ENCODE measurements around the gene JMJD6. TPM values are rescaled to one million over a fixed set of nuclear protein-coding genes. Genes with fewer than 3 reads are reported as not detected.

JMJD6 gene
- total and polyA plus RNA-seq, 9 of the 15 experiments (the other 6 are each of a cell fraction or from before 2014, with no cell fraction given) = 2.5 to 52.3 (median 36.3) TPM

DNA sequence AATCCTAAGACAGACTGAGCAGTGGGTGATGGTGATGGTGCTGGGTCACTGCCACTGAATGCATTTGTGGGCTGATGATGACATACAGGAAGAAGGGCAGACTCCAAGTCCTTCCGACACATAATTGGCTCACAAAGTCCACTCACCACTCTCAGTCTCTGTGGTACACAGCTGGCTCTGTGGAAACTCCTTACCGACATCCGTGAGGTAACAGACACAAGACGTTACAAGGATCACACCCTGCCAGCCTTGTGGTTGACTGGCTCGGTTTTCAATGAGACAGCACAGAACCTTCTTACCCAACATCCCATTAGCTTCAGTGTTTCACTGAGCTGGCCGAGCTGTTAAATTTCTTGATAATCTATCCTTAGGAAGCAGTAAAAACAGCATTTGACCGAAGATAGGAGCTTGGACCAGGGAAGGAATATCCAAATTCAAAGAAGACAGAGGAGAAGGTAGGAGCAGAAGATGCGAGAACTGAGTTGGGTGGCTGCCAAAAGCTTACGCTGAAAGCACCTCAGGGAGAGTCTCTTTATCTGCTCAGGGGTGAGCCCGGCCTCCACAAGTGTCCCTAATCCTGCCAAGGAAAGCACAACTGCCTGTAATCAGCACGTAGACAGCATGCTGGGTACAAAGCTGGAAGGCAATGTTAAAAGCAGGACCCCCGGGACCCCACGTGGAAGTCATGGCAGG is 10.1 kb downstream of the JMJD6 start:
- Histone ChIP-seq H3K27ac (ENCODE audit: extremely low read depth, low read depth, low read length) (peak overlapping the region; percentile 26; the same call in 2 of the 3 replicates), H4K20me1 (replicated peaks; ENCODE audit: control insufficient read depth, insufficient read depth, low read length) (peaks cover 7% of the 10 kb centered on the region; the same call in 1 of the 2 replicates), H3K9ac (ENCODE audit: insufficient read depth in 1 of 2, low read depth in 2 of 2, low read length in 2 of 2) (peak overlapping the region; percentile 7 to 16; a peak in 2 of 4 replicates), H3K4me2 (ENCODE audit: insufficient read depth, low read length) (peak overlapping the region; percentile 40; the same call in 1 of the 2 replicates), H3K36me3 (ENCODE audit: control insufficient read depth, insufficient read depth, low read length) (peaks cover 82% of the 10 kb centered on the region), H3K4me3 (no peak overlapping the region), H3K79me2 (ENCODE audit: control insufficient read depth, insufficient read depth, low read length) (peaks cover 15% of the 10 kb centered on the region; the same call in 2 of the 3 replicates), H3K4me1 (replicated peaks in 1 of 2; ENCODE audit: control insufficient read depth in 2 of 2, insufficient read depth in 2 of 2, low read length in 2 of 2) (peaks cover 20 to 32% of the 10 kb centered on the region in 2 experiments), H3K9me1 (ENCODE audit: control insufficient read depth, insufficient read depth, low read length) (peaks cover 2% of the 10 kb centered on the region), H2AFZ (ENCODE audit: low read depth, low read length) (no peak overlapping the region), H3K9me3 (replicated peaks; ENCODE audit: control insufficient read depth, insufficient read depth, low read depth, low read length) (no peaks in the 10 kb centered on the region), H3K27me3 (ENCODE audit: control insufficient read depth in 2 of 2, insufficient read depth in 2 of 2, low read length in 2 of 2) (no peaks in the 10 kb centered on the region)
- DNase-seq (ENCODE audit: extremely low read depth in 1 of 4, low spot score in 3 of 4) (peak in 2 of 4 experiments; percentile 79 to 87), ATAC-seq (peak; percentile 81), FAIRE-seq (peak; percentile 84)
- POLR2A ChIA-PET = interaction anchor here (1.0 to 5.1 kb wide), 9 partner anchors 8 to 195 kb away, joined by 3 to 75 read pairs (median 4); partner anchors contain the start of genes JMJD6, METTL23, MFSD11 and SRSF2
- WGBS (ENCODE audit: insufficient coverage, low coverage, missing lambda C conversion rate) = 21% methylated on average over 13 of the region's 13 CpGs
- CTCF ChIA-PET (ENCODE audit: low intra/inter-chr PET ratio) = no interaction called here
- no TSS peak for BruUV-seq (replicated peaks)
- intact Hi-C loops (cut with micrococcal nuclease) = no loop called here
- in situ Hi-C loops (cut with MboI) = no loop called here
- TF ChIP-seq, protein P1, sequence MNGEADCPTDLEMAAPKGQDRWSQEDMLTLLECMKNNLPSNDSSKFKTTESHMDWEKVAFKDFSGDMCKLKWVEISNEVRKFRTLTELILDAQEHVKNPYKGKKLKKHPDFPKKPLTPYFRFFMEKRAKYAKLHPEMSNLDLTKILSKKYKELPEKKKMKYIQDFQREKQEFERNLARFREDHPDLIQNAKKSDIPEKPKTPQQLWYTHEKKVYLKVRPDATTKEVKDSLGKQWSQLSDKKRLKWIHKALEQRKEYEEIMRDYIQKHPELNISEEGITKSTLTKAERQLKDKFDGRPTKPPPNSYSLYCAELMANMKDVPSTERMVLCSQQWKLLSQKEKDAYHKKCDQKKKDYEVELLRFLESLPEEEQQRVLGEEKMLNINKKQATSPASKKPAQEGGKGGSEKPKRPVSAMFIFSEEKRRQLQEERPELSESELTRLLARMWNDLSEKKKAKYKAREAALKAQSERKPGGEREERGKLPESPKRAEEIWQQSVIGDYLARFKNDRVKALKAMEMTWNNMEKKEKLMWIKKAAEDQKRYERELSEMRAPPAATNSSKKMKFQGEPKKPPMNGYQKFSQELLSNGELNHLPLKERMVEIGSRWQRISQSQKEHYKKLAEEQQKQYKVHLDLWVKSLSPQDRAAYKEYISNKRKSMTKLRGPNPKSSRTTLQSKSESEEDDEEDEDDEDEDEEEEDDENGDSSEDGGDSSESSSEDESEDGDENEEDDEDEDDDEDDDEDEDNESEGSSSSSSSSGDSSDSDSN (IDR thresholded peaks at IDR 0.05; ENCODE audit: borderline replicate concordance in 1 of 2, low read depth in 2 of 2, low read length in 2 of 2) = peak in 1 of 2 experiments; percentile 69; a peak in 1 of 4 replicates
- no peak for TF ChIP-seq NCOA1 (IDR thresholded peaks at IDR 0.05; ENCODE audit: low read depth)
- TF ChIP-seq MYC (IDR thresholded peaks at IDR 0.05; ENCODE audit: low read depth, low read length) = 0 out of 2 replicates have a peak, but pooled peaks have one; percentile 9
- TF ChIP-seq MYC (CRISPR knock-in tag; IDR thresholded peaks at IDR 0.05; ENCODE audit: borderline replicate concordance, low read depth) = no peak
- peak; percentile 72 for TF ChIP-seq TCF3 (CRISPR knock-in tag; IDR thresholded peaks at IDR 0.05)
- TF ChIP-seq CBFA2T3 (IDR thresholded peaks at IDR 0.05) = peak; percentile 84
- TF ChIP-seq TEAD4 (IDR thresholded peaks at IDR 0.05; ENCODE audit: low read length) = peak; percentile 54
- TF ChIP-seq TEAD4 (CRISPR knock-in tag; IDR thresholded peaks at IDR 0.05; ENCODE audit: borderline replicate concordance) = no peak
- TF ChIP-seq CBX3 (IDR thresholded peaks at IDR 0.05; ENCODE audit: borderline replicate concordance in 1 of 2, low read length in 2 of 2) = no peak
- peak; percentile 90 for TF ChIP-seq ZBTB7A (IDR thresholded peaks at IDR 0.05; ENCODE audit: borderline replicate concordance, control insufficient read depth, low read depth, low read length)
- no peak for TF ChIP-seq POU5F1 (IDR thresholded peaks at IDR 0.05; ENCODE audit: borderline replicate concordance, low read depth, low read length, partially characterized antibody)
- no peak for TF ChIP-seq CBFB (CRISPR knock-in tag; IDR thresholded peaks at IDR 0.05)
- peak in 1 of 2 experiments; percentile 14; a peak in 1 of 4 replicates for TF ChIP-seq NRF1 (conservative IDR thresholded peaks at IDR 0.05 in 1 of 2, IDR thresholded peaks at IDR 0.05 in 1 of 2)
- peak; percentile 70; the same call in 1 of the 2 replicates for TF ChIP-seq TAL1 (IDR thresholded peaks at IDR 0.05)
- TF ChIP-seq TAF7 (tag; IDR thresholded peaks at IDR 0.05) = no peak
- TF ChIP-seq CEBPB (tag; IDR thresholded peaks at IDR 0.05) = peak; percentile 37; the same call in 1 of the 2 replicates
- 0 out of 4 replicates have a peak, but pooled peaks of 1 of the 2 experiments have one; percentile 26 for TF ChIP-seq TBL1XR1 (IDR thresholded peaks at IDR 0.05; ENCODE audit: low read length in 2 of 2)
- TF ChIP-seq, protein P2, sequence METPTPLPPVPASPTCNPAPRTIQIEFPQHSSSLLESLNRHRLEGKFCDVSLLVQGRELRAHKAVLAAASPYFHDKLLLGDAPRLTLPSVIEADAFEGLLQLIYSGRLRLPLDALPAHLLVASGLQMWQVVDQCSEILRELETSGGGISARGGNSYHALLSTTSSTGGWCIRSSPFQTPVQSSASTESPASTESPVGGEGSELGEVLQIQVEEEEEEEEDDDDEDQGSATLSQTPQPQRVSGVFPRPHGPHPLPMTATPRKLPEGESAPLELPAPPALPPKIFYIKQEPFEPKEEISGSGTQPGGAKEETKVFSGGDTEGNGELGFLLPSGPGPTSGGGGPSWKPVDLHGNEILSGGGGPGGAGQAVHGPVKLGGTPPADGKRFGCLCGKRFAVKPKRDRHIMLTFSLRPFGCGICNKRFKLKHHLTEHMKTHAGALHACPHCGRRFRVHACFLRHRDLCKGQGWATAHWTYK (CRISPR knock-in tag; IDR thresholded peaks at IDR 0.05) = peak; percentile 75; the same call in 1 of the 2 replicates
